Measurements from ENCODE around the gene LARGE1. TPM values are rescaled to one million over a fixed set of nuclear protein-coding genes. Genes with fewer than 3 reads are reported as not detected.

Gene LARGE1
- total RNA-seq, 2 donors from 2014 or later = 29.5 to 42.1 TPM

- H3K36me3 ChIP-seq = no peaks in the 10 kb centered on the region
- H3K9me3 ChIP-seq = no peaks in the 10 kb centered on the region
- no peak overlapping the region for H3K4me3 ChIP-seq
- ATAC-seq (ENCODE audit: insufficient number of reproducible peaks, low FRiP score, low read depth) (no peak), DNase-seq (ENCODE audit: low spot score) (no peak)
- no peak for TF ChIP-seq CTCF (IDR thresholded peaks at IDR 0.05)
- no peak overlapping the region for H3K27ac ChIP-seq
- H3K27me3 ChIP-seq (replicated peaks; ENCODE audit: insufficient read depth) = no peaks in the 10 kb centered on the region
- H3K4me1 ChIP-seq (ENCODE audit: control insufficient read depth in 1 of 2, low read depth in 2 of 2) = no peaks in the 10 kb centered on the region
These were observed 40.5 kb downstream of the LARGE1 start for GRCh38 chr22:33879796-33880195.

GRCh38 chr22:33875316-33875715 is 45.0 kb downstream of the LARGE1 start:
- Histone ChIP-seq H3K9me3 (no peaks in the 10 kb centered on the region), H3K27me3 (replicated peaks; ENCODE audit: insufficient read depth) (no peaks in the 10 kb centered on the region), H3K36me3 (no peaks in the 10 kb centered on the region), H3K4me1 (ENCODE audit: control insufficient read depth in 1 of 2, low read depth in 2 of 2) (peaks cover 6 to 35% of the 10 kb centered on the region in 2 donors), H3K27ac (no peak overlapping the region), H3K4me3 (no peak overlapping the region)
- no peak for ATAC-seq (ENCODE audit: insufficient number of reproducible peaks, low FRiP score, low read depth)
- no peak for TF ChIP-seq CTCF (IDR thresholded peaks at IDR 0.05)
- DNase-seq (ENCODE audit: low spot score) = no peak

- no peak for TF ChIP-seq CTCF (IDR thresholded peaks at IDR 0.05)
These were observed 46.1 kb downstream of the LARGE1 start for GRCh38 chr22:33874206-33874605.

GRCh38 chr22:33873666-33874065 is 46.6 kb downstream of the LARGE1 start:
- ATAC-seq (ENCODE audit: insufficient number of reproducible peaks, low FRiP score, low read depth) (no peak), DNase-seq (ENCODE audit: low spot score) (no peak)
- Histone ChIP-seq H3K27me3 (replicated peaks; ENCODE audit: insufficient read depth) (no peaks in the 10 kb centered on the region), H3K4me1 (ENCODE audit: control insufficient read depth in 1 of 2, low read depth in 2 of 2) (peaks cover 14 to 51% of the 10 kb centered on the region in 2 donors), H3K4me3 (no peak overlapping the region), H3K36me3 (no peaks in the 10 kb centered on the region), H3K27ac (peak overlapping the region; percentile 61 to 69), H3K9me3 (no peaks in the 10 kb centered on the region)
- TF ChIP-seq CTCF (IDR thresholded peaks at IDR 0.05) = no peak

More at GRCh38 chr22:33874206-33874605, 46.1 kb downstream of the LARGE1 start:
- DNase-seq (ENCODE audit: low spot score) = no peak
- Histone ChIP-seq H3K4me3 (no peak overlapping the region), H3K9me3 (no peaks in the 10 kb centered on the region), H3K4me1 (ENCODE audit: control insufficient read depth in 1 of 2, low read depth in 2 of 2) (peaks cover 9 to 46% of the 10 kb centered on the region in 2 donors), H3K36me3 (no peaks in the 10 kb centered on the region), H3K27ac (peak overlapping the region; percentile 61 to 69), H3K27me3 (replicated peaks; ENCODE audit: insufficient read depth) (no peaks in the 10 kb centered on the region)
- no peak for ATAC-seq (ENCODE audit: insufficient number of reproducible peaks, low FRiP score, low read depth)

- Histone ChIP-seq H3K4me3 (peak overlapping the region; percentile 4), H3K9me3 (no peaks in the 10 kb centered on the region), H3K27me3 (replicated peaks; ENCODE audit: insufficient read depth) (no peaks in the 10 kb centered on the region), H3K36me3 (no peaks in the 10 kb centered on the region), H3K4me1 (ENCODE audit: control insufficient read depth in 1 of 2, low read depth in 2 of 2) (peaks cover 15 to 56% of the 10 kb centered on the region in 2 donors), H3K27ac (peak overlapping the region; percentile 61 to 69)
- peak; percentile 8 for DNase-seq (ENCODE audit: low spot score)
- no peak for TF ChIP-seq CTCF (IDR thresholded peaks at IDR 0.05)
- no peak for ATAC-seq (ENCODE audit: insufficient number of reproducible peaks, low FRiP score, low read depth)
These were observed 47.1 kb downstream of the LARGE1 start for GRCh38 chr22:33873186-33873585.
